Neural progenitor cell (in vitro differentiated cells): Measurements from ENCODE around the gene LRP4.
"Not testable (repeated sequence)": the region's sequence is repeated elsewhere in the genome, so short reads cannot be mapped to it uniquely, and the experiment has no call there.

ENCODE experiments used
- EZH2 ChIP-seq: fragments of 200-600 bp; sonication (generic); IDR thresholded peaks from 2 replicates; pipeline ENCODE4 v1.6.1; 2017; ENCODE audit warnings: antibody characterized with exemption, mild to moderate bottlenecking, moderate library complexity
- EZH2phosphoT487 ChIP-seq: fragments of 200-600 bp; sonication (generic); IDR thresholded peaks from 2 replicates; pipeline ENCODE4 v1.6.1; 2017; ENCODE audit warnings: antibody characterized with exemption
- TF ChIP-seq, protein P1 (sequence below): fragments of 200-600 bp; sonication (generic); IDR thresholded peaks from 2 replicates; pipeline ENCODE4 v1.5.1; 2017; ENCODE audit warnings: antibody characterized with exemption, mild to moderate bottlenecking

DNA sequence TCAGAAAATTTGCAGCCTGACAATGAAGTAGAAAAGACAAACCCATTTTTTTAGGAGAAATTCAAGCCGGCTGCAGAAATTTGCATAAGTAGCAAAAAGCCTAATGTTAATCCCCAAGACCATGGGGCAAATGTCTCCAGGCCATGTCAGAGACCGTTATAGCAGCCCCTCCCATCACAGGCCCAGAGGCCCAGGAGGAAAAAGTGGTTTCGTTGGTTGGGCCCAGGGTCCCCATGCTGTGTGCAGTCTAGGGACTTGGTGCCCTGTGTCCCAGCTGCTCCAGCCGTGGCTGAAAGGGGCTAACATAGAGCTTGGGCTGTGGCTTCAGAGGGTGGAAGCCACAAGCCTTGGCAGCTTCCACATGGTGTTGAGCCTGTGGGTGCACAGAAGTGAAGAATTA lies 9.6 kb upstream of the LRP4 start:
- TF ChIP-seq EZH2, EZH2phosphoT487: not testable (repeated sequence)
- TF ChIP-seq, protein P1, sequence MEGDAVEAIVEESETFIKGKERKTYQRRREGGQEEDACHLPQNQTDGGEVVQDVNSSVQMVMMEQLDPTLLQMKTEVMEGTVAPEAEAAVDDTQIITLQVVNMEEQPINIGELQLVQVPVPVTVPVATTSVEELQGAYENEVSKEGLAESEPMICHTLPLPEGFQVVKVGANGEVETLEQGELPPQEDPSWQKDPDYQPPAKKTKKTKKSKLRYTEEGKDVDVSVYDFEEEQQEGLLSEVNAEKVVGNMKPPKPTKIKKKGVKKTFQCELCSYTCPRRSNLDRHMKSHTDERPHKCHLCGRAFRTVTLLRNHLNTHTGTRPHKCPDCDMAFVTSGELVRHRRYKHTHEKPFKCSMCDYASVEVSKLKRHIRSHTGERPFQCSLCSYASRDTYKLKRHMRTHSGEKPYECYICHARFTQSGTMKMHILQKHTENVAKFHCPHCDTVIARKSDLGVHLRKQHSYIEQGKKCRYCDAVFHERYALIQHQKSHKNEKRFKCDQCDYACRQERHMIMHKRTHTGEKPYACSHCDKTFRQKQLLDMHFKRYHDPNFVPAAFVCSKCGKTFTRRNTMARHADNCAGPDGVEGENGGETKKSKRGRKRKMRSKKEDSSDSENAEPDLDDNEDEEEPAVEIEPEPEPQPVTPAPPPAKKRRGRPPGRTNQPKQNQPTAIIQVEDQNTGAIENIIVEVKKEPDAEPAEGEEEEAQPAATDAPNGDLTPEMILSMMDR: not testable (repeated sequence)
